ENCODE measurements around the gene ZFR2. TPM values are rescaled to one million over a fixed set of nuclear protein-coding genes. Genes with fewer than 3 reads are reported as not detected.
"Not testable (repeated sequence)": the region's sequence is repeated elsewhere in the genome, so short reads cannot be mapped to it uniquely, and the experiment has no call there.

Gene ZFR2
- total RNA-seq, 2 experiments from 2014 or later: 0.23 to 0.51 TPM

DNA sequence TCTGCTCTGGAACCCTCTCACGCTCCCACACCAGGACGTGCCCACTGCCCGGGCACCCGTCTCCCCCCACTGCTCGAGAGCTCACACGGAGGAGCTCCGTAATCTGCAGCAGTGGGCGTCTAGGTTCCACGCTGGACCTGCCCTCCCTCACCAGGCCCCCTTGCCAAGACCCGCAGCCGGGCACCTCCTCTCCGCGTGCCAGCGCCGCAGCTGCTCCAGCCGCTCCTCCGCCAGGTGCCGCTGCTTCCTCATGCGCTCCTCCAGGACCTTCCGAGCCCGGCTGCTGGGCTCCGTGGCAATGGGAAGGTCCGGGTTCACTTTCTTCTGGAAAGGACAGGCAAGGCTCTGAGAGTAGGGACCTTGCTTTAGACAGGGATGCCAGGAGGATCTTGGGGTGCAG lies 47.7 kb downstream of the ZFR2 start:
- CTCF ChIA-PET: interaction anchor here (0.7 to 2.1 kb wide), 8 partner anchors 9 to 148 kb away, joined by 3 to 12 read pairs (median 4); no protein-coding TSS in a partner anchor
- intact Hi-C loops (cut with DNase I, micrococcal nuclease): loop anchor here (2.0 to 5.0 kb wide), 2 partner anchors 39 to 166 kb away; no protein-coding TSS in a partner anchor
- Mint-ChIP-seq H3K27me3 (no peaks in the 10 kb centered on the region), H3K4me1 (peaks cover 23% of the 10 kb centered on the region), H3K9me3 (ENCODE audit: low read depth) (no peaks in the 10 kb centered on the region), H3K4me3 (no peak overlapping the region), H3K27ac (no peak overlapping the region), H3K36me3 (ENCODE audit: low read depth) (no peaks in the 10 kb centered on the region)
- POLR2A ChIA-PET: no interaction called here
- ATAC-seq (no peak), DNase-seq (no peak)

DNA sequence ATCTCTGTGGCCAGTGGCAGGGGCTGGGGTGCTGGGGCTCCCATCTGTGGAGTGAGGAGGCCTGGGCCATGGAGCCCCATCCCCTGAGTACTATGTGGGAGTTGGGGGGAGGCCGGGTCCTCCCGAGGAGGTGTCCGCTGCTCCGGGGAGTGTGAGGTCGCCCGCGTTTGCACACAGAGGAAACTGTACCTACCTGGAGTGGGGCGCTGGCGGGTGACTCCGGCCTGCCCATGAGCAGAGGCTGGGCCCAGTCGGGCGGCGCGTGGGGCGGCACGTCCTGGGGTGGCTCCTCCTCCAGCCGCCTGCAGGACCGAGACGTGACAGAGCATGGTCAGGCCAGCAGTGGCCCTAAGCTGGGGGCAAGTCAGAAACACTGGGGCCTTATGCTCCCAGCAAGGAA lies 48.8 kb downstream of the ZFR2 start:
- Mint-ChIP-seq H3K27me3 (no peaks in the 10 kb centered on the region), H3K27ac (no peak overlapping the region), H3K4me3 (no peak overlapping the region), H3K9me3 (ENCODE audit: low read depth) (no peaks in the 10 kb centered on the region), H3K36me3 (ENCODE audit: low read depth) (no peaks in the 10 kb centered on the region), H3K4me1 (peaks cover 25% of the 10 kb centered on the region)
- CTCF ChIA-PET: interaction anchor here (3.6 kb wide), 1 partner anchor 58 kb away, joined by 28 read pairs; the partner anchor contains the start of genes APBA3 and MRPL54
- POLR2A ChIA-PET: interaction anchor here (0.6 kb wide), 1 partner anchor 972 kb away, joined by 3 read pairs; the partner anchor contains the start of gene FEM1A
- ATAC-seq: no peak
- no peak for DNase-seq
- intact Hi-C loops (cut with DNase I, micrococcal nuclease): loop anchor here (2.0 to 5.0 kb wide), 3 partner anchors 38 to 167 kb away; partner anchors contain the start of gene APBA3 (in 1 of the 2)

DNA sequence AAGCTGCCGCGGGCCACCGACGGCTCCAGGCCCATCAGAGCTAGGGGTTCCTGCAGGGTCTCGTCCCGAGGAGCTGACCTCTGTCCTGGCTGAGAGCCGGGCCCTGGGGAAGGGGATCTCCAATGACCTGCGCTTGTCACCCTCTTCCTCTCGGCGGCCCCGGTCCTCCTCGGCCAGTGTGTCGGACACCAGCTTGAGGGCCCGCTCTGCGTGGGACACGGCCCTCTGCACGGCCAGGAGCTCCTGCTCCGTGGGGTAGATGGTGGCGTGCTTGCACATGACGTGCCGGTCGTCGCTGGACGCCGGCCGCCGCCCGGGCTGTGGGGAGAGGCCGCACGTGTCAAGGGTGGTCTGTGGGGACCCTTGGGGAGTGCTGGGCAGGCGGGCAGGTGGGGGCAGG lies 49.9 kb downstream of the ZFR2 start:
- Mint-ChIP-seq H3K27ac (no peak overlapping the region), H3K4me1 (peaks cover 36% of the 10 kb centered on the region), H3K9me3 (ENCODE audit: low read depth) (no peaks in the 10 kb centered on the region), H3K4me3 (no peak overlapping the region), H3K27me3 (no peaks in the 10 kb centered on the region), H3K36me3 (ENCODE audit: low read depth) (no peaks in the 10 kb centered on the region)
- ATAC-seq: no peak
- no peak for DNase-seq
- POLR2A ChIA-PET: interaction anchor here (0.9 to 1.4 kb wide), 3 partner anchors 56 to 167 kb away, joined by 3 to 8 read pairs (median 4); partner anchors contain the start of genes EEF2 and MRPL54
- CTCF ChIA-PET: interaction anchor here (0.7 to 3.6 kb wide), 7 partner anchors 21 to 514 kb away, joined by 3 to 28 read pairs (median 4); partner anchors contain the start of genes APBA3 and MRPL54
- intact Hi-C loops (cut with DNase I, micrococcal nuclease): loop anchor here (1.0 to 2.0 kb wide), 2 partner anchors 58 kb away; partner anchors contain the start of gene APBA3 (in 2 of the 2)

- Mint-ChIP-seq H3K4me1 (peaks cover 40% of the 10 kb centered on the region), H3K36me3 (ENCODE audit: low read depth) (no peaks in the 10 kb centered on the region), H3K27me3 (no peaks in the 10 kb centered on the region), H3K4me3 (no peak overlapping the region), H3K27ac (peak overlapping the region; percentile 80), H3K9me3 (ENCODE audit: low read depth) (no peaks in the 10 kb centered on the region)
- DNase-seq (peak; percentile 78), ATAC-seq (peak; percentile 84)
- POLR2A ChIA-PET: interaction anchor here (0.9 to 1.4 kb wide), 3 partner anchors 55 to 167 kb away, joined by 3 to 8 read pairs (median 4); partner anchors contain the start of genes EEF2 and MRPL54
- intact Hi-C loops (cut with DNase I, micrococcal nuclease): loop anchor here (1.0 to 2.0 kb wide), 2 partner anchors 57 to 58 kb away; partner anchors contain the start of gene APBA3 (in 2 of the 2)
- CTCF ChIA-PET: interaction anchor here (0.5 to 3.6 kb wide), 8 partner anchors 21 to 514 kb away, joined by 3 to 28 read pairs (median 4); partner anchors contain the start of genes APBA3 and MRPL54
Measured at GRCh38 chr19:3818466-3818865, 50.4 kb downstream of the ZFR2 start.

DNA sequence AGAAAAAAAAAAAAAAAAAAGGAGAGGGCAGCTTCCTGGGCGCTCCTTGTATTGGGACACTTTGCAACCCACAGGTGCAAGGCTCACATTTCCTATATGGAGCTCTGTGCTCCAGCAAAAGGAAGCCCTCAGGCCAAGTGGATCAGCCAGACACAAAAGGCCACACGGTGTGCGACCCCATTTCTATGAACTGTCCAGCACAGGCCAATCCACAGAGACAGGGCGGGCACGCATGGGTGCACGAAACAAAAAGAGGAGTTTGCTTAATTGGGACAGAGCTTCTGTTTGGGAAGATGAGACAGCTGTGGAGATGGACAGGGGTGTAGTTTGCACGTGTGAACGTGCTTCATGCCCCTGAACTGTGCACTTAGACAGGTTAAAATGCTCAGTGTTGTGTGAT lies 51.1 kb downstream of the ZFR2 start:
- ChIA-PET POLR2A (interaction anchor here (1.4 kb wide), 1 partner anchor 54 kb away, joined by 8 read pairs; the partner anchor contains the start of gene MRPL54), CTCF (interaction anchor here (0.5 to 3.6 kb wide), 9 partner anchors 20 to 316 kb away, joined by 3 to 28 read pairs (median 3); partner anchors contain the start of genes APBA3 and MRPL54)
- H3K9me3 Mint-ChIP-seq (ENCODE audit: low read depth): no peaks in the 10 kb centered on the region
- DNase-seq: no peak
- intact Hi-C loops (cut with DNase I, micrococcal nuclease): loop anchor here (1.0 to 2.0 kb wide), 2 partner anchors 56 to 57 kb away; partner anchors contain the start of gene APBA3 (in 2 of the 2)
- peaks cover 48% of the 10 kb centered on the region for H3K4me1 Mint-ChIP-seq
- no peaks in the 10 kb centered on the region for H3K36me3 Mint-ChIP-seq (ENCODE audit: low read depth)
- H3K27me3 Mint-ChIP-seq: no peaks in the 10 kb centered on the region
- H3K4me3 Mint-ChIP-seq: no peak overlapping the region
- no peak for ATAC-seq
- peak overlapping the region; percentile 80 for H3K27ac Mint-ChIP-seq

DNA sequence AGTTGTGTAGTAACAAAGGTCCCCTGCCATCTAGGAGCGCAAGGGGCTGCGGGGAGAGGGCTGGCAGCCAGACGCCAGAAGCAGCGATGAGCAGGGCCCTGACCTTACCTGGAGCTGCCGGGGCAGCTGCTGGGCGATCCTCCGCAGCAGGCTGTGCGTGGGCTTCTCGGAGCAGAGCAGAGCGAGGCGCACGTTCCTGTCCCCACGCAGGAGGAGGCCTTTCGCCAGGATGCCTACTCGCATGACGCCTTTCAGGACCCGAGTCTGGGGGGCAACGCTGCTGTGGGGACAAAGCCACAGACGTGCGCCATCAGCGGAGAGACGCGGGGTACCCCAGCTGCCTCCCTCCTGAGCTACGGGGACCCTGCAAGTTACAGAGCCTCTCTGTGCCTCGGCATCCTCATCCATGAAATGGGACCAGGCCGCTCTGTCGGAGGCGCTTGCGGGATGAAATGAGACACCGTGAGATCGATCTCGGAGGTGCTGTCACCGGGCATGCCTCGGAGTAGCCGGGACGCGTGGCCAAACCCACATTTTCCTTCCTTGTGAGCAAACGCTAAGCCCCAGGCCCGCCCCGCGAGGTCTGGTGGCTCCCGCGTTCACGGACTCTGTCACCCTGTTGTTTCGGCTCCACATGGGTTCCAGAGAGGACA lies 52.1 kb downstream of the ZFR2 start:
- intact Hi-C loops (cut with DNase I, micrococcal nuclease): no loop called here
- no peak for DNase-seq
- no peaks in the 10 kb centered on the region for H3K36me3 Mint-ChIP-seq (ENCODE audit: low read depth)
- no peaks in the 10 kb centered on the region for H3K27me3 Mint-ChIP-seq
- POLR2A ChIA-PET: no interaction called here
- CTCF ChIA-PET: interaction anchor here (0.8 to 3.6 kb wide), 2 partner anchors 55 to 133 kb away, joined by 3 to 28 read pairs; partner anchors contain the start of genes APBA3 and MRPL54
- H3K27ac Mint-ChIP-seq: no peak overlapping the region
- no peak overlapping the region for H3K4me3 Mint-ChIP-seq
- ATAC-seq: no peak
- no peaks in the 10 kb centered on the region for H3K9me3 Mint-ChIP-seq (ENCODE audit: low read depth)
- peaks cover 49% of the 10 kb centered on the region for H3K4me1 Mint-ChIP-seq

- H3K36me3 Mint-ChIP-seq (ENCODE audit: low read depth); POLR2A ChIA-PET; H3K27ac Mint-ChIP-seq; H3K4me3 Mint-ChIP-seq; DNase-seq; H3K9me3 Mint-ChIP-seq (ENCODE audit: low read depth); H3K27me3 Mint-ChIP-seq; intact Hi-C loops (cut with DNase I, micrococcal nuclease); ATAC-seq: not testable (repeated sequence)
- CTCF ChIA-PET: interaction anchor here (0.8 kb wide), 1 partner anchor 133 kb away, joined by 3 read pairs; no protein-coding TSS in a partner anchor
- peaks cover 50% of the 10 kb centered on the region for H3K4me1 Mint-ChIP-seq
Measured at GRCh38 chr19:3816148-3816547, 52.7 kb downstream of the ZFR2 start.

- H3K4me3 Mint-ChIP-seq: no peak overlapping the region
- ATAC-seq (no peak), DNase-seq (no peak)
- H3K27ac Mint-ChIP-seq: peak overlapping the region; percentile 96
- no peaks in the 10 kb centered on the region for H3K36me3 Mint-ChIP-seq (ENCODE audit: low read depth)
- intact Hi-C loops (cut with DNase I, micrococcal nuclease): no loop called here
- ChIA-PET CTCF (no interaction called here), POLR2A (no interaction called here)
- H3K27me3 Mint-ChIP-seq: no peaks in the 10 kb centered on the region
- H3K9me3 Mint-ChIP-seq (ENCODE audit: low read depth): no peaks in the 10 kb centered on the region
- H3K4me1 Mint-ChIP-seq: peaks cover 51% of the 10 kb centered on the region
Measured at GRCh38 chr19:3814648-3815047, 54.2 kb downstream of the ZFR2 start.

- no peaks in the 10 kb centered on the region for H3K36me3 Mint-ChIP-seq (ENCODE audit: low read depth)
- ChIA-PET POLR2A (interaction anchor here (1.7 kb wide), 1 partner anchor 51 kb away, joined by 6 read pairs; the partner anchor contains the start of gene MRPL54), CTCF (interaction anchor here (0.7 to 2.1 kb wide), 3 partner anchors 8 to 52 kb away, joined by 3 to 12 read pairs (median 4); partner anchors contain the start of gene APBA3)
- no peaks in the 10 kb centered on the region for H3K9me3 Mint-ChIP-seq (ENCODE audit: low read depth)
- ATAC-seq: no peak
- no peak overlapping the region for H3K4me3 Mint-ChIP-seq
- intact Hi-C loops (cut with DNase I, micrococcal nuclease): loop anchor here (2.0 kb wide), 2 partner anchors 15 to 51 kb away; partner anchors contain the start of gene MRPL54 (in 1 of the 2)
- no peaks in the 10 kb centered on the region for H3K27me3 Mint-ChIP-seq
- H3K4me1 Mint-ChIP-seq: peaks cover 50% of the 10 kb centered on the region
- peak overlapping the region; percentile 96 for H3K27ac Mint-ChIP-seq
- DNase-seq: no peak
Measured at GRCh38 chr19:3813473-3814392, 55.1 kb downstream of the ZFR2 start.

DNA sequence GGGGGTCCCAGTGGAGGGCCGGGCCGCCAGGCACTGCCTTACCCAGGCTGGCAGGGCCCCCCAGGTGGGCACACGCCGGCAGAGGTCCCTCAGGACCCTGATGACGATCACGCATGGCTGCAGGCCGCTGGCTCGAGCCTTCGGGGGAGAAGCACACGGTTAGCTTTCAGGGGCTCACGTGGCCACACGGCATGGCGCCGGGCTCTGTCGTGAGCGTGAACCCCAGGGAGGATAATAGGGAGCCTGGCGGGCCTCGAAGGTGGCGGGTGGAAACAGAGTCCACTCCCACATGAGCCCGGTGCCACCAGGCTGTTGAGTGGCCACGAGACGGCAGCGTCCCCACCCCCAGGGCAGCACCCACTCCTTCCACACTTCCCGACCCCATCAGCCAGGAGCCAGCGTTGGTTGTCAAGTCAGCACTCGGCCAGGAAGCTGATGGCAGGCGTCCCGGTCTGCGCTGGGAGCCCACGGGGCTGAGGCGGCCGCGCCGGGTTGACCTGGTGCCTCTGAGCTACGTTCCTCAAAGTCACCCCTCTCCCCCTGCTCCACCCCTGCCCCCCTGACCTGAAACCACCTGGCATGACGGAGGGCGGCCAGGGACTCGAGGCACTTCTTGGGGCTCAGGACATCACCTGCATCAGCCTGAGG lies 58.0 kb downstream of the ZFR2 start:
- intact Hi-C loops (cut with DNase I, micrococcal nuclease): no loop called here
- Mint-ChIP-seq H3K36me3 (ENCODE audit: low read depth) (no peaks in the 10 kb centered on the region), H3K4me3 (no peak overlapping the region), H3K4me1 (peaks cover 40% of the 10 kb centered on the region), H3K27me3 (no peaks in the 10 kb centered on the region), H3K9me3 (ENCODE audit: low read depth) (no peaks in the 10 kb centered on the region), H3K27ac (no peak overlapping the region)
- ChIA-PET CTCF (interaction anchor here (0.6 kb wide), 1 partner anchor 330 kb away, joined by 4 read pairs; no protein-coding TSS in a partner anchor), POLR2A (no interaction called here)
- ATAC-seq (no peak), DNase-seq (no peak)
